ENCODE data around the gene P2RY14.

- TF ChIP-seq CTCF (IDR thresholded peaks at IDR 0.05), result no peak
- no peak for TF ChIP-seq SP1 (CRISPR knock-in tag; conservative IDR thresholded peaks at IDR 0.05)
- no peak for TF ChIP-seq USF2 (CRISPR knock-in tag; IDR thresholded peaks at IDR 0.05)
- TF ChIP-seq ATF2 (CRISPR knock-in tag; IDR thresholded peaks at IDR 0.05; ENCODE audit: borderline replicate concordance, low read depth), result no peak
- TF ChIP-seq ZNF396 (CRISPR knock-in tag; IDR thresholded peaks at IDR 0.05; ENCODE audit: borderline replicate concordance), result no peak
- TF ChIP-seq MAX (CRISPR knock-in tag; IDR thresholded peaks at IDR 0.05), result no peak
- TF ChIP-seq FOXP4 (CRISPR knock-in tag; IDR thresholded peaks at IDR 0.05), result no peak
- no peak for TF ChIP-seq FOXP1 (CRISPR knock-in tag; IDR thresholded peaks at IDR 0.05; ENCODE audit: borderline replicate concordance)
These were observed 1.7 kb downstream of the P2RY14 start for GRCh38 chr3:151276687-151277042.
